T-helper 1 cell treated with Interleukin-12 subunit alpha and Interleukin-12 subunit beta and Interleukin-4 antibody, amounts not matched to agents 30 μg/mL and 1 μg/mL, for 36 hours (primary cell): ENCODE results near the gene ST8SIA3.
"Not testable (repeated sequence)": the region's sequence is repeated elsewhere in the genome, so short reads cannot be mapped to it uniquely, and the experiment has no call there.

ENCODE experiments used
- H3K27ac Mint-ChIP-seq: one replicate; pipeline ENCODE4 v1.8.0; 2021; ENCODE audit warnings: mild to moderate bottlenecking, mixed read lengths
- H3K27me3 Mint-ChIP-seq: one replicate; pipeline ENCODE4 v1.8.0; 2021; ENCODE audit warnings: low read depth, mixed read lengths
- H3K36me3 Mint-ChIP-seq: one replicate; pipeline ENCODE4 v1.8.0; 2021; ENCODE audit warnings: low read depth, mixed read lengths
- H3K4me1 Mint-ChIP-seq: one replicate; pipeline ENCODE4 v1.8.0; 2021; ENCODE audit warnings: low read depth, mixed read lengths
- H3K4me3 Mint-ChIP-seq: one replicate; pipeline ENCODE4 v1.8.0; 2021; ENCODE audit warnings: mild to moderate bottlenecking, moderate library complexity, mixed read lengths
- H3K9me3 Mint-ChIP-seq: one replicate; pipeline ENCODE4 v1.8.0; 2021; ENCODE audit warnings: mixed read lengths

The ST8SIA3 gene

GRCh38 chr18:57396831-57397230, 44.5 kb downstream of the ST8SIA3 start:
- H3K4me1 Mint-ChIP-seq, H3K9me3 Mint-ChIP-seq: not testable (repeated sequence)

GRCh38 chr18:57397440-57398132, 45.2 kb downstream of the ST8SIA3 start:
- Mint-ChIP-seq H3K36me3 (no peaks in the 10 kb centered on the region), H3K4me3 (no peak overlapping the region), H3K27me3 (no peaks in the 10 kb centered on the region), H3K9me3 (no peaks in the 10 kb centered on the region), H3K27ac (no peak overlapping the region), H3K4me1 (no peaks in the 10 kb centered on the region)

More at GRCh38 chr18:57396831-57397230, 44.5 kb downstream of the ST8SIA3 start:
- H3K4me3 Mint-ChIP-seq, H3K27ac Mint-ChIP-seq, H3K27me3 Mint-ChIP-seq, H3K36me3 Mint-ChIP-seq: not testable (repeated sequence)

GRCh38 chr18:57404345-57404744, 52.0 kb downstream of the ST8SIA3 start:
- no peak overlapping the region for H3K4me3 Mint-ChIP-seq
- no peak overlapping the region for H3K27ac Mint-ChIP-seq
- H3K36me3 Mint-ChIP-seq = no peaks in the 10 kb centered on the region
- H3K27me3 Mint-ChIP-seq = no peaks in the 10 kb centered on the region
- H3K4me1 Mint-ChIP-seq = no peaks in the 10 kb centered on the region
- no peaks in the 10 kb centered on the region for H3K9me3 Mint-ChIP-seq

- Mint-ChIP-seq H3K27me3 (no peaks in the 10 kb centered on the region), H3K9me3 (no peaks in the 10 kb centered on the region), H3K27ac (no peak overlapping the region), H3K4me1 (no peaks in the 10 kb centered on the region), H3K4me3 (no peak overlapping the region), H3K36me3 (no peaks in the 10 kb centered on the region)
These were observed 57.3 kb downstream of the ST8SIA3 start for GRCh38 chr18:57409650-57410049.

- Mint-ChIP-seq H3K4me3 (no peak overlapping the region), H3K4me1 (no peaks in the 10 kb centered on the region), H3K27ac (no peak overlapping the region), H3K36me3 (no peaks in the 10 kb centered on the region), H3K9me3 (no peaks in the 10 kb centered on the region), H3K27me3 (no peaks in the 10 kb centered on the region)
These were observed 58.4 kb downstream of the ST8SIA3 start for GRCh38 chr18:57410749-57411148.

GRCh38 chr18:57416542-57416941, 64.2 kb downstream of the ST8SIA3 start:
- Mint-ChIP-seq H3K4me1 (no peaks in the 10 kb centered on the region), H3K36me3 (no peaks in the 10 kb centered on the region), H3K4me3 (no peak overlapping the region), H3K9me3 (no peaks in the 10 kb centered on the region), H3K27me3 (no peaks in the 10 kb centered on the region), H3K27ac (no peak overlapping the region)
